Lung (tissue), 12 donors: ENCODE data around the gene PLCH1. TPM values are rescaled to one million over a fixed set of nuclear protein-coding genes. Genes with fewer than 3 reads are reported as not detected.
A peak's percentile ranks its signal among the peaks of the same experiment; 100 is the strongest.

Experiments used
- ATAC-seq: fragments of 200-7000 bp; cut with Tn5 transposase; one replicate; pipeline ENCODE4 v1.9.1; 2020; ENCODE audit warnings: moderate number of reproducible peaks; ENCODE audit not compliant: insufficient read depth, low FRiP score
- DNase-seq, 3 donors: peaks; one replicate each; pipeline ENCODE4 v3.0.0-alpha.2; 2013 to 2017
- H3K27ac ChIP-seq, 2 donors: one replicate each; pipeline ENCODE4 v1.5.1; 2013; ENCODE audit warnings: mild to moderate bottlenecking in 2 of 2, moderate library complexity in 2 of 2, control low read depth in 1 of 2, inconsistent platforms in 1 of 2, low read depth in 1 of 2, low read length in 1 of 2
- H3K27me3 ChIP-seq, 3 donors: one replicate each; pipeline ENCODE4 v1.5.1; 2013; ENCODE audit warnings: low read length in 2 of 3; ENCODE audit not compliant: control insufficient read depth in 3 of 3, insufficient read depth in 3 of 3
- H3K36me3 ChIP-seq, 4 donors: one replicate each; pipeline ENCODE4 v1.5.1; 2013; ENCODE audit warnings: low read length in 4 of 4, mild to moderate bottlenecking in 1 of 4, moderate library complexity in 1 of 4; ENCODE audit not compliant: control insufficient read depth in 4 of 4, insufficient read depth in 4 of 4
- H3K4me1 ChIP-seq, 5 donors: one replicate each; pipeline ENCODE4 v1.5.1; 2013; ENCODE audit warnings: low read length in 5 of 5, mild to moderate bottlenecking in 2 of 5, moderate library complexity in 1 of 5; ENCODE audit not compliant: control insufficient read depth in 5 of 5, insufficient read depth in 5 of 5
- H3K4me3 ChIP-seq: one replicate; pipeline ENCODE4 v1.5.1; 2013; ENCODE audit warnings: mild to moderate bottlenecking, control low read depth, moderate library complexity
- H3K9ac ChIP-seq, 2 donors: one replicate each; pipeline ENCODE4 v1.5.1; 2013; ENCODE audit warnings: low read length in 2 of 2, control low read depth in 1 of 2; ENCODE audit not compliant: insufficient read depth in 1 of 2
- H3K9me3 ChIP-seq, 4 donors: one replicate each; pipeline ENCODE4 v1.5.1; 2013; ENCODE audit warnings: low read length in 3 of 4, mild to moderate bottlenecking in 1 of 4, moderate library complexity in 1 of 4; ENCODE audit not compliant: control insufficient read depth in 4 of 4, insufficient read depth in 3 of 4
- CTCF ChIP-seq: IDR thresholded peaks from 2 replicates; pipeline ENCODE4 v1.5.1; 2012; ENCODE audit warnings: mild to moderate bottlenecking; ENCODE audit errors: control extremely low read depth, extremely low read depth
- WGBS, 2 donors: extraction: QIAGEN DNeasy Blood & Tissue Kit; methylation state at CpG; one replicate each; pipeline ENCODE4 v1.1.7; 2013; 5-methylcytosine and 5-hydroxymethylcytosine counted together
- polyA plus RNA-seq, 2 donors: library from polyadenylated mRNA; stranded (reverse); fragments of 200-250 nt; gene quantifications; one replicate each; pipeline ENCODE4 v1.2.1, GENCODE V29; 2013
- total RNA-seq, 2 donors: library from RNA; depleted of rRNA in 1 of 2; stranded (reverse); fragments of >200 nt in 1 of 2; gene quantifications; one replicate each; pipeline ENCODE4 v1.2.1, GENCODE V29; 2014 to 2021
- donor health status: control.
- donor health status: control.
- donor health status: Bipolar disorder and iron deficiency.
- donor health status: healthy.
- donor health status: DM: yes; HTN: yes; CAD: no.

PLCH1 gene
- total and polyA plus RNA-seq, 4 donors: 2.5 to 22.8 (median 9.1) TPM

- TF ChIP-seq CTCF: no peak
- Histone ChIP-seq H3K36me3 (no peaks in the 10 kb centered on the region), H3K9ac (peak overlapping the region in 1 of 2 donors; percentile 17), H3K4me1 (peaks cover 0 to 5% (median under 1%) of the 10 kb centered on the region in 5 donors), H3K4me3 (no peak overlapping the region), H3K9me3 (no peaks in the 10 kb centered on the region), H3K27ac (peak overlapping the region in 1 of 2 donors; percentile 57), H3K27me3 (peaks cover 2 to 13% (median 9%) of the 10 kb centered on the region in 3 donors)
- 44 to 57% methylated on average over 8 of the region's 8 CpGs for WGBS, 2 donors
- peak; percentile 79 for ATAC-seq
- peak; percentile 75 to 93 (median 82) for DNase-seq
Measured at GRCh38 chr3:155737844-155738460, 6.9 kb downstream of the PLCH1 start.

GRCh38 chr3:155736381-155736780 lies 8.5 kb downstream of the PLCH1 start:
- Histone ChIP-seq H3K27ac (no peak overlapping the region), H3K4me3 (no peak overlapping the region), H3K4me1 (peaks cover 0 to 5% (median 0%) of the 10 kb centered on the region in 5 donors), H3K27me3 (peaks cover 0 to 2% (median 0%) of the 10 kb centered on the region in 3 donors), H3K36me3 (no peaks in the 10 kb centered on the region), H3K9ac (no peak overlapping the region), H3K9me3 (no peaks in the 10 kb centered on the region)
- ATAC-seq (no peak), DNase-seq (no peak)
- TF ChIP-seq CTCF: no peak
- 65 to 77% methylated on average over 4 of the region's 4 CpGs for WGBS, 2 donors

- no peaks in the 10 kb centered on the region for H3K4me1 ChIP-seq
- no peak overlapping the region for H3K9ac ChIP-seq
- WGBS, 2 donors: 88% methylated on average over 2 of the region's 2 CpGs
- no peak overlapping the region for H3K4me3 ChIP-seq
- peaks cover 0 to 2% (median 0%) of the 10 kb centered on the region in 4 donors for H3K9me3 ChIP-seq
- ATAC-seq (no peak), DNase-seq (no peak)
- H3K27ac ChIP-seq: no peak overlapping the region
- no peaks in the 10 kb centered on the region for H3K36me3 ChIP-seq
- no peaks in the 10 kb centered on the region for H3K27me3 ChIP-seq
- no peak for TF ChIP-seq CTCF
Measured at GRCh38 chr3:155730843-155731242, 14.0 kb downstream of the PLCH1 start.

- 86 to 90% methylated on average over 3 of the region's 3 CpGs for WGBS, 2 donors
- no peak for TF ChIP-seq CTCF
- Histone ChIP-seq H3K36me3 (no peaks in the 10 kb centered on the region), H3K4me1 (no peaks in the 10 kb centered on the region), H3K9me3 (peaks cover 0 to 2% (median 0%) of the 10 kb centered on the region in 4 donors), H3K9ac (no peak overlapping the region), H3K4me3 (no peak overlapping the region), H3K27ac (no peak overlapping the region), H3K27me3 (no peaks in the 10 kb centered on the region)
- ATAC-seq: no peak
- DNase-seq: no peak
Measured at GRCh38 chr3:155727836-155728235, 17.0 kb downstream of the PLCH1 start.
